ENCODE measurements around the gene ST6GALNAC2. TPM values are rescaled to one million over a fixed set of nuclear protein-coding genes. Genes with fewer than 3 reads are reported as not detected.

The ST6GALNAC2 gene
- total RNA-seq, 1 donor from 2014 or later = 0.62 TPM

DNA sequence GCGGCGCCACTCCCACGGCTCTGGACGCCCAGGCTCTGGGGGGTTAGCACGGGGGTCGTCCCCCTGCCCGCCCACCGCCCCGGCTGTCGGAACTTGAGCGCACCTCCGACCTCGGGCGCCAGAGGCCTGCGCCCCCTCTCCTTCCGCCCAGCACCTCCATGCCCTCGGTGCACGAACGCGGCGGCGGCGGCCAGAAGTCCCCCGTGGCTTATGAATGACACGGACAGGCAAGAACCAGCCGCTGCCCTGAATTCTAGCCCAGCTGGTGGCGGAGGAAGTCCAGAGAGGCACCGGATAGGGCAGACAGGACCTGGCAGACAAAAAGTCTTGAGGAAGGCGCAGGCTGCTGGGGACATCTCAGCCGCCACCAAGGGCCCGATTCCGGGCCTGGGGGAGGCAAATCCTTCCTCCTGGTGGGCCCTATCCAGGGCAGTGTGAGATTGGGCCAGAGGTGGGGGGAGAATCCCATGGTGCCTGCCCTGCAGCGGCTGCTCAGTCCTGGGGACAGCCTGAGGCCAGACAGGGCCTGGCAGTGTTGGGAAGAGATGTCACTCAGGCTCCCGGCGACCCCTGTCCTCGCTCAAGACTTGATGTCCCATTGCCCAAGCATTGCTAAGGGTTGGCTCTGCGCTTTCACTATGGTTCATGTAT lies 47.3 kb downstream of the ST6GALNAC2 start:
- Mint-ChIP-seq H3K36me3 (ENCODE audit: insufficient read depth) (no peaks in the 10 kb centered on the region), H3K27ac (no peak overlapping the region), H3K27me3 (peaks cover 70% of the 10 kb centered on the region), H3K4me3 (ENCODE audit: low read depth) (peak overlapping the region; percentile 55), H3K4me1 (ENCODE audit: low read depth) (peaks cover 6% of the 10 kb centered on the region), H3K9me3 (ENCODE audit: low read depth) (no peaks in the 10 kb centered on the region)
- DNase-seq (ENCODE audit: low spot score, unreplicated experiment) = no peak
- TF ChIP-seq, protein P1, sequence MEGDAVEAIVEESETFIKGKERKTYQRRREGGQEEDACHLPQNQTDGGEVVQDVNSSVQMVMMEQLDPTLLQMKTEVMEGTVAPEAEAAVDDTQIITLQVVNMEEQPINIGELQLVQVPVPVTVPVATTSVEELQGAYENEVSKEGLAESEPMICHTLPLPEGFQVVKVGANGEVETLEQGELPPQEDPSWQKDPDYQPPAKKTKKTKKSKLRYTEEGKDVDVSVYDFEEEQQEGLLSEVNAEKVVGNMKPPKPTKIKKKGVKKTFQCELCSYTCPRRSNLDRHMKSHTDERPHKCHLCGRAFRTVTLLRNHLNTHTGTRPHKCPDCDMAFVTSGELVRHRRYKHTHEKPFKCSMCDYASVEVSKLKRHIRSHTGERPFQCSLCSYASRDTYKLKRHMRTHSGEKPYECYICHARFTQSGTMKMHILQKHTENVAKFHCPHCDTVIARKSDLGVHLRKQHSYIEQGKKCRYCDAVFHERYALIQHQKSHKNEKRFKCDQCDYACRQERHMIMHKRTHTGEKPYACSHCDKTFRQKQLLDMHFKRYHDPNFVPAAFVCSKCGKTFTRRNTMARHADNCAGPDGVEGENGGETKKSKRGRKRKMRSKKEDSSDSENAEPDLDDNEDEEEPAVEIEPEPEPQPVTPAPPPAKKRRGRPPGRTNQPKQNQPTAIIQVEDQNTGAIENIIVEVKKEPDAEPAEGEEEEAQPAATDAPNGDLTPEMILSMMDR (IDR thresholded peaks at IDR 0.05; ENCODE audit: unreplicated experiment) = no peak

DNA sequence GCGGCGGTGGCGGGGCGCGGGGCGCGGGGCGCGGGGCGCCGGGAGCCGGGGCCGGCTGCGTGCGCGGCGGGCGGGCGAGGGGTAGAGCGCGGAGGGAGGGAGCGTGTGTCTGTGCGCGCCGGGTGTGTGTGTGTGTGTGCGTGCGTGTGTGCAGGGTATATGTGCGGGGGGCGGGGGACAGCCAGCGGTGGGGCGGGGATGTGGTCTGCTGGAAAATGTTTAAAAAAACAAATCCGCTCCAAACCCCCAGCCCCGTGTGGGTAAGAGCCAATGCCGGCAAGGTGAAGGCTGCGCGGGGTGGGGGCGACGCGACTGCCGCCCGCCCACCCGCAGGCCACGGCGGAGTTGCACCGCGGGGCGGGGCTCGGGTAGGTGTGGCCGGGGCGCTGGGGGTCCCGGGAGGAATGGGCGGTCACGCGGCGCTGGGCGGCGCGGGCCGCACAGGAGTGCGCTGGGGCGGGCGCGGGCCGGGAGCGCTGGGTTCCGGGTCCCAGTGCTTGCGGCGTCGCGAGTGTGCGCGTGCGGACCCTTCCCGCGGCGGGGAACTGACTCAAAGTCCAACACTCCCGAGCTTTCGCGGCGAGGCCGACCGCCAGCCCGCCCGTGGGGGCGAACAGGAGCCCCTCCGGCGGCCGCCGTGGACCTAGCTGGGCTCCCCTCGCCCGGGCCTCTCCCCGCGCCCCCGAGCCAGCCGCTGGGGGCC lies 47.9 kb downstream of the ST6GALNAC2 start, which contains the start of gene CYGB:
Gene CYGB, minus strand, starts transcription at position 132 of the 703 bp plus-strand sequence. CDS start 167 bp downstream, outside the sequence.
- H3K9me3 Mint-ChIP-seq (ENCODE audit: low read depth) = no peaks in the 10 kb centered on the region
- TF ChIP-seq, protein P1 (IDR thresholded peaks at IDR 0.05; ENCODE audit: unreplicated experiment) = no peak
- peak within 1 kb of the TSS; percentile 29 for H3K4me3 Mint-ChIP-seq (ENCODE audit: low read depth)
- DNase-seq (ENCODE audit: low spot score, unreplicated experiment) = no peak
- peaks cover 11% of the 10 kb centered on the region for H3K4me1 Mint-ChIP-seq (ENCODE audit: low read depth)
- peaks cover 68% of the 10 kb centered on the region for H3K27me3 Mint-ChIP-seq
- no peaks in the 10 kb centered on the region for H3K36me3 Mint-ChIP-seq (ENCODE audit: insufficient read depth)
- H3K27ac Mint-ChIP-seq = no peak within 1 kb of the TSS

DNA sequence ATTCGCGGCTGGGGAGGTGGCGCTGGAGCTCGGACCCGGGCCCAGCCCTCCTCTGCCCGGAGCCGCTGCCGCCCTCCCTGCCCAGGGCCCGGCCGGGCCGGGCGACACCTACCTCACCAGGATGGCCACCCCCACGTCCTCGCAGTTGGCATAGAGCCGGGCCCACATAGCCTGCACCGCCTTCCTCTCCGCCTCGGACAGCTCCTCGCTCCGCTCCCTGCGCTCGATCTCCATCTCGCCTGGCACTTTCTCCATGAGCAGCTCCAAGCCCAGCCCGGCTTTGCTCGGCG lies 48.4 kb downstream of the ST6GALNAC2 start:
- Mint-ChIP-seq H3K36me3 (ENCODE audit: insufficient read depth) (no peaks in the 10 kb centered on the region), H3K4me3 (ENCODE audit: low read depth) (no peak overlapping the region), H3K9me3 (ENCODE audit: low read depth) (no peaks in the 10 kb centered on the region), H3K27ac (no peak overlapping the region), H3K4me1 (ENCODE audit: low read depth) (peaks cover 11% of the 10 kb centered on the region), H3K27me3 (peaks cover 65% of the 10 kb centered on the region)
- no peak for DNase-seq (ENCODE audit: low spot score, unreplicated experiment)
- TF ChIP-seq, protein P1 (IDR thresholded peaks at IDR 0.05; ENCODE audit: unreplicated experiment) = no peak

DNA sequence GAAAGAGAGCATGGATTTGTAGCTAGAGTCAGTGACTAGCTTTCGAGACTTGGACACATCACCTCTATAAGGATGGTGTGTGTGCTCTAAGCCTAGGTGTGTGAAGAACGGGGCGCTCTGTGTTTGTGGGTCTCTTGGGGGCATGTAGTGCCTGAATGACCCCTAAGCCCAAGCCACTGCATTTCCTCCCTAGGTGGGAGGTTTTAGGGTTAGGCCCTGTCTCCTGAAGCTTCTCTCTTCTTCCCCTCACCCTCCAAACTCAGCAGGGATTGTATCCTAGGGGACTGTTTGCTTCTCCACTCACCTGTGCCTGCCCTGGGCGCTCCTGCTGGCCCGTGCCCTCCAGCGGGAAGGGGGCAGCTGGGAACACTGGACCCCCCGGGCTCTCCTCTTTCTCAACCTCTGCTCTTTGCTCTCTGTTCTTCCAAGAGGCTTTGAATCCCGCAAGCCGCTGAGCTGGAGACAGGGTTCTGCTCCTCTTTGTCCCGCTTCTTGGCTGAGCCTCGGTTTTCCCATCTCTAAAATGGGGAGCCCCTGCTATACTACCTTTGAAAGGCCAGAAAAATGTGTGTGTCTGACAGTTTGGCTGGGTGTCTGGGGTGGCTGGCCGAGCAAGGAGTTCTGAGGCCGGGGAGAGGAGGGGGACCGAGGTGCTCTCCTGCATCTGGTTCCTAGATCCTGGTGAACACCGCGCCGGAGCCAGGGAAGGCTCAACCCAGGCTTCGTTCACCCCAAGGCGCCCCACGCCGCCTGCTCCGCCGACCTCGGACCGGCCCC lies 49.0 kb downstream of the ST6GALNAC2 start:
- Mint-ChIP-seq H3K36me3 (ENCODE audit: insufficient read depth) (no peaks in the 10 kb centered on the region), H3K27ac (no peak overlapping the region), H3K4me3 (ENCODE audit: low read depth) (peak overlapping the region; percentile 29), H3K9me3 (ENCODE audit: low read depth) (no peaks in the 10 kb centered on the region), H3K27me3 (peaks cover 64% of the 10 kb centered on the region), H3K4me1 (ENCODE audit: low read depth) (peaks cover 11% of the 10 kb centered on the region)
- TF ChIP-seq, protein P1 (IDR thresholded peaks at IDR 0.05; ENCODE audit: unreplicated experiment) = no peak
- no peak for DNase-seq (ENCODE audit: low spot score, unreplicated experiment)

DNA sequence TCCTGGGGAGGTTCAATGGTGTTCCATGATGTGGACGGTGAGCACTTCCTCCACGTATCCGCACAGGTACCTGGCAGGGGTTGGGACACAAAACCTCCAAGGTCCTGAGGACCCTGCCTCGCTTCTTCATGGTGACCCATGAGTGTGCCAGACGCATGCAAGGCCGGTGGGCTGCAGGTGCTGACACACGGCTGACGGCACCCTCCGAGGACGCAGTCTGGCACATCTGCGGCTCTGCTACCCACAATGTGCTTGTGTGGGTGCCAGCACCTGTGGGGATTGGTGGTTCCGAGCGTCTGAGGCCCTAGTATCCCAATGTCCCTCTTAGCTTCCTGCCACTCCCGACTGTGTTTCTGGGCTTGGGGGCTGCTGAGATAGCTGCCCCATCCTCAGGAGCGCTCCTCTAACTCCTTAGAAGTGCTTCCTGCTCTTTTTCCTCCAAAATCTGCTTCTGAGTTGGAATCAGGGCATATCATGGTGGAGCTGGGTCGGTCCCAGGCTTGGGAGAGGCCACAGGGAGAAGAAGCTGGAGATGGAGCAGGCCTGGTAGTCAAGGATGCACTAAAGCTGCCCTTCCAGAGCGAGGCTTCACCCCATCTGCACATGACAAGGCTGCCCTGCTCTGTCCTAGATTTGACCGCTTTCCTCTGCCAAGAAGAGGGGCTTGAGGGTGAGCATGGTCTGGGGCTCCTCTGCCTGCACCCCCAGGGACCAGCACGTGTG lies 49.7 kb downstream of the ST6GALNAC2 start:
- H3K9me3 Mint-ChIP-seq (ENCODE audit: low read depth) = no peaks in the 10 kb centered on the region
- no peak for DNase-seq (ENCODE audit: low spot score, unreplicated experiment)
- H3K4me3 Mint-ChIP-seq (ENCODE audit: low read depth) = no peak overlapping the region
- peaks cover 10% of the 10 kb centered on the region for H3K4me1 Mint-ChIP-seq (ENCODE audit: low read depth)
- no peak overlapping the region for H3K27ac Mint-ChIP-seq
- no peaks in the 10 kb centered on the region for H3K36me3 Mint-ChIP-seq (ENCODE audit: insufficient read depth)
- TF ChIP-seq, protein P1 (IDR thresholded peaks at IDR 0.05; ENCODE audit: unreplicated experiment) = no peak
- H3K27me3 Mint-ChIP-seq = peaks cover 62% of the 10 kb centered on the region

Data from progenitor cell of endocrine pancreas (in vitro differentiated cells).